HL-60 (cell line): ENCODE measurements around the gene ALKBH7. TPM values are rescaled to one million over a fixed set of nuclear protein-coding genes. Genes with fewer than 3 reads are reported as not detected.
A peak's percentile ranks its signal among the peaks of the same experiment; 100 is the strongest.

ENCODE experiments used
- DNase-seq, 2 experiments: peaks; one replicate each; pipeline ENCODE4 v3.0.0-alpha.2; 2010 to 2020; ENCODE audit warnings: low read depth in 1 of 2, low spot score in 1 of 2
- H3K27ac ChIP-seq: fragments of 250-450 bp; sonication (Bioruptor Pico); replicated peaks from 2 replicates; pipeline ENCODE4 v1.5.1; 2020; ENCODE audit warnings: mild to moderate bottlenecking, moderate library complexity
- H3K27me3 ChIP-seq: fragments of 250-450 bp; sonication (Bioruptor Pico); 2 replicates; pipeline ENCODE4 v1.5.1; 2021; ENCODE audit warnings: mild to moderate bottlenecking, moderate library complexity; ENCODE audit not compliant: insufficient read depth, poor library complexity, severe bottlenecking
- H3K4me3 ChIP-seq: replicated peaks from 2 replicates; pipeline ENCODE4 v1.5.1; 2011; ENCODE audit warnings: mild to moderate bottlenecking, control low read depth, low read length; ENCODE audit not compliant: insufficient read depth
- POLR2AphosphoS5 ChIP-seq: IDR thresholded peaks from 2 replicates; pipeline ENCODE4 v1.6.1; 2012; ENCODE audit warnings: low read depth
- SPI1 ChIP-seq: IDR thresholded peaks from 2 replicates; pipeline ENCODE4 v1.6.1; 2012; ENCODE audit warnings: low read depth, mild to moderate bottlenecking, borderline replicate concordance
- microRNA-seq: library from miRNA; unstranded; fragments of <30 nt; microRNA quantifications from one replicate; pipeline ENCODE4, GENCODE V29; 2018

Gene ALKBH7

GRCh38 chr19:6424195-6424938 is 51.8 kb downstream of the ALKBH7 start, which contains the start of gene KHSRP:
Gene KHSRP (minus strand): TSS chr19:6424811. CDS start chr19:6424701, 110 bp downstream.
- peak within 1 kb of the TSS; percentile 93 for H3K4me3 ChIP-seq
- H3K27ac ChIP-seq = peak within 1 kb of the TSS; percentile 73
- no peak for DNase-seq
- TF ChIP-seq POLR2AphosphoS5 (peak; percentile 91), SPI1 (no peak)
- H3K27me3 ChIP-seq = no peaks in the 10 kb centered on the region

Small RNA genes lying within 50 kb of the gene (microRNA-seq; reads per million reads assigned to microRNA genes)
- gene MIR3940 (20.2 reads per million, percentile 46 among the genes with 10 or more reads in this experiment), gene MIR6790 (not detected), gene MIR6885 (not detected)
